HG03558 (cell line): ENCODE results near the gene ELMOD3.

Source experiments
- ATAC-seq: cut with Tn5 transposase; IDR thresholded peaks from one replicate; pipeline ENCODE4 v1.9.1; 2021; ENCODE audit warnings: moderate number of reproducible peaks; ENCODE audit not compliant: unreplicated experiment; ENCODE audit errors: extremely low read depth

Gene ELMOD3

DNA sequence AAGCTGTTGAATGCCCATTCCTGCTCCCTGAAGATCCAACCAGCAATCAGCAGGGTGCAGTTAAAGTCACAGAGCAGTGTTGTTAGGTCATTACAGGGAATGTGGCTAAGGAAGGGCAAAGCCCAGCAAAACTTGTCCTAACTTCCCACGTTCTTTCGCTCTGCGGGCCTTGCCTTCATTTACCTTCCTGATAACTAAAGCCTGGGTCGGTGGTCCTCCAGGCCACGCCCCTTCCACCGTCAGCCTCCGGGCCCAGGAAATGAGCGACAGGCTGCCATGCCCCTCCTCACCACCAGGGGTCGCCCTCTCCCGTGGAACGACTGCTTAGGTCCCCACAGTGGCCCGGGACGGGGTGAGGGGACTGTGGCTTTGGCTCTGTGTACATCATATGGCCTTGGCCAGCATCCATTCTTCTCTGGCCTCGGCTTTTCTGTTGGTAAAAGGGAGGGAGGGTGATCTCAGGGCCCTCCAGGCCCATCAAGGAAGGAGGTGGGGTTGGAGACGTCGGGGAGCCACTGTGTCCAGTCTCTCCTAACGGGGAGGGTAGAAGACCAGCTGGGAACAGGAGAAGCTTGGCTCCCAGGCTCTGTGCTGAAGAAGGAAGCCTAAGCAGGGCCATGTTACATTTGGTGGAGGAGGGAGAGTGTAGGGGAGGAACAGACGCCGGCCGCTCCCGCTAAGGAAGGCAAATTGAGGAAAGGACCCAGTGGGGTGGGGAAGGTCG, 66.1 kb downstream of the ELMOD3 start:
- ATAC-seq: peak; percentile 44

DNA sequence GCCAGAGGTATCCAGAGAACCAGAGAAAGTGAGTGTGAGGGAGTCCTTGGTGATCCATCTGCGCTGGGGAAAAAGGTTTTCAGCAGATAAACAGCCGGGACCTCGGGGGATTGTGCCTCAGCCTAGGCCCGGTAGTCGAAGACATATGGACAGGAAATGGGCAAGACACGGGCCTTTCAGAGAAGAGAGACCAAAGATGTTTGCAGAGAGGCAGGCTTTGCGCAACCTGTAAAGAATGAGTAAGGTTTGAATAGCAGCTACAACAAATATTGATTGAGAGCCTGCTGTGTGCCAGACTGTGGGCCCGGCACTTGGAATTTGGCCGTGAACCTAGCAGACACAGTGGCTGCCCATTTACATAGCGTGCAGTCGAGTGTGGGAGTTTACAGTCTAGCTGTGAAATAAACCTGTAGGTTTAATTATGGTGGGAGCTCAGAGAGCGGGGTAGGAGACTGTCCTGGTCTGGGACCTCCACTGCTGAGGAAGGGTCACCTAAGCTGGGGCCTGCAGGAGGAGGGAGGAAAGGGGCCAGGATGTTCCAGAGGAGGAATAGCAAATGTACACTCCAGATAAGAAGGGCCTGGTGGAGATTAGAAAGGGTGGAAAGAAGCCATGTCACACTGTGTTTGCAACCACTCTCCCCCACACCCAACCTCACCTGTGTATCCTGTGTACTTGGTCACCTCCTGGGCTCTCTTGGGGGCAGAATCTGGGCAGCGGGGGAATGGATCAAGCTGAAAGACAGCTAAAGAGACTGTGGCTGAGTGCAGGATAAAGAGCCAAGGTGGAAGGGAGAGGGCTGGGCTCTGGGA, 66.9 kb downstream of the ELMOD3 start:
- ATAC-seq: no peak

DNA sequence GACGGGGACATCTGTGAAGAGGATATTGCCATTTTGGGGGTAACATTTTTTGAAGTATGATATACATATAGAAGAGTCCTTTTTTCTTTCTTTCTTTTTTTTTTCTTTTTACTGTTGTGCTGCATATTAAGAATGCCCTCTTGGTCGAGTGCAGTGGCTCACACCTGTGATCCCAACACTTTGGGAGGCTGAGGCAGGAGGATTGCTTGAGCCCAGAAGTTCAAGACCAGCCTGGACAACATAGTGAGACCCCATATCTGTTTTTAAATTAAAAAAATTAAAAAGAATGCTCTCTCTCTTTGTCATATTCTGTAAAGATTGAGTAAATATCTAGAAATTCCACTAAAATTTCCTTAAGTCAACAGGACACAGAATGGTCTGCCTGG, 67.5 kb downstream of the ELMOD3 start:
- no peak for ATAC-seq

DNA sequence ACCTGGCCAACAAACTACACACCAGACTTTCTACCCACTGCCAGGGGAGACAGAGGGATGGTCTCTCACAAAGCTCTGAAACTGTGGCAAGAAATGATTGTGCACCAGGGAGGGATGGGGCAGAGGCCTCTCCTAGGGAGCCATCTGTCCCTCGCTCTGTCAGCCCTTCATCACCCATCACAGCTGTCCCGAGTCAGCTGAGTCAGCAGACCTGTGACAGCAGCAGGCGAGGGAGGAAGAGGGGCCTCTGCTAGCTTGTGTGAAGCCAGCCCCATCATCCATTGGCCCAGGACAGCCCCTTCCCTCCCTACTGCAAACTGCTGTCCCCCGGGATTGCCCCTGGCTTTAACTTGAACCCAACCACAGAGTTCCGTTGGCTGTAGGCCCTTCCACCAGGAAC, 69.0 kb downstream of the ELMOD3 start:
- ATAC-seq: no peak

DNA sequence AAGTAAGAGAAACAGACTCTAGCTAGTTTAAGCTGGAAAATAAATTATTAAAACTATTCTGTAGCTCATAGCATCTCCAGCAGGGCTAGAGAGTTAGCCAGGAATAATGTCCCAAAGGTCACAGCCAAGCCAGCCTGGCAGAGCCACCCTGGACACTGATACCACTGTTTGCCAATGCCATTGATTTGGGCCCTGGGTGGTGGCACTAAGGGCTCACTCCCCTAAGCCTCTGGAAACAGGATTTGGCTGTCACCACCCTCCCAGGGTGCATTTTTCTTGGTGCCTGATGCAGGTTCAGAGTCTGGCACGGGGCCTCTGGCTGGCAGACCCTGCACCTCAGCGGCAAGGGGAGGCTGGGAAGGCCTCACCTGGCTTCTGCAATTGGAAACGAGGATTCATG, 71.0 kb downstream of the ELMOD3 start:
- ATAC-seq: no peak

DNA sequence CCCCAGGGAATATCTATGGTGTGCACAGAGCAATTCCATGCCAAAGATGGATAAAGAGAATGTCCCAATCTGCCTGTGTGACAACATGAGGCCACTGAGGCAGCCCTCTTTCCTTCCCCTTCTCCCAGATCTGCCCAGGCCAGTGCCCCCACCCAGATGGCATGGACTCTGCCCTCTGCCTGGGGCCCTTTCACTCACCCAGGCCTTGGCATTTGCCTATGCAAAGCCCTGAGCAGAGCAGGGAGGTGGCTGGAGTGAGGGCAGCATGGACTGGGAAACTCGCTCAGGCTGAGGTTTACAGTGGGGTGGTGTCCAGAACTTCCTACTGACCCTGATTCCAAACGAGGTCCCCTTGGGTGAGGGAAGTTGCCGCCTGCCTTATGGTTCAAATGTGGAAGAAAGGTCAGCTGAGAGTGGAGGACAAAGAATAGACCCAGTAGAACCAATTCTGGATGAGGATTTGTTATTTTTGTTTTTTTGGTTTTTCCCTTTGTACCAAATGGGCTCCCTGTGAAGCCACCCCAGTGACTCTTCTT, 72.8 kb downstream of the ELMOD3 start:
- ATAC-seq: no peak

DNA sequence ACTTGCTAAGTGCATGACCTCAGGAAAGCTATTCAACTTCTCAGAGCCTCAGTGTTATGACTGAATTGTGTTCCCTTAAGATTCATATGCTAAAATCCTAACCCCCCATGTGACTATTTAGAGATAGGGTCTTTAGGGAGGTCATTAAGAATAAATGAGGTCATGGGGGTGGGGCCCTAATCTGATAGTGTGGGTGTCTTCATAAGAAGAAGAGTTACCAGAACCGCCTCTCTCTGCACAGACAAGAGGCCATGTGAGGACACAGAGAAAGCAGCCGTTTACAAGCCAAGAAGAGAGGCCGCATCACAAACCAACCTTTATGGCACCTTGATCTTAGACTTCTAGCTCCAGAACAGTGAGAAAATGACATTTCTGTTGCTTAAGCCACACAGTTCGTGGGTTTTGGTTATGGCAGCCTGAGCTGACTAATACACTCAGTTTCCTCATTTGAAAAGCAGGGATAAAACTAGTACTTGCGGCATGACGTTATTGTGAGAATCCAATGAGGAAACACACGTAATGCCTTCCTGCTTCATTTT, 73.8 kb downstream of the ELMOD3 start:
- ATAC-seq: no peak

DNA sequence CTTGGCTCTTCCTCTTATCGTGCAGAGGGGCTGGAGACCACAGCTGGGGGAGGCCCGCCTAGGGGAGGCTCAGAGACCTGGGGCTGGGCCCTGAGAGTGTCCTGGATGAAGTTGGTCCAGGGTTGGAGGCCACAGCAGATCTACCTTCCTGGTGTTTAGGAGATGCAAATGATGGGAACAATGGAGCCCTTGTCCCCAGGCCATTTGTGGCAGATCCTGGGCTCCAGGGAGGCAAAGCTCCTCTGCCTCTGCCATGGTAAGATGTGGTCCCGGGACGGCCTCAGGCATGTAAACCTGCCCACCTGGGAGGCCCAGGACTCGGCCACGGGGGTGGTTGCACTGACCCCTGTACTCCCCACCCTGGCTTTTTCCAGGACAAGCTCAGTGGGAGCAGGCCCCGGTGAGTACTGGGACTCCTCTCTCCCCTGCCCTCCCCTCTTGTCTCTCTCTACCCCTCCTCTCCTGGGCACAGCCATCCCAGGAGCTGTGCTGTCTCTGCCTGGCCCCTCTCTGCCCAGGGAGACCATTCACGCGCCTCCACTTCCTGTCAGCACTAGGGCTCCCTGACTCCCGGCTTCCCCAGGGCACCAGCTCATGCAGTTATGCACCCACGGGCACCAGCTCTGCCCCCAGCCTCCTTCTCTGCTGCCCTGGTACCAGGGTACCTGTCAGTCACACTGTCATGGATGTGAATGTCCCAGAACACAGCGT, 74.8 kb downstream of the ELMOD3 start:
- no peak for ATAC-seq

DNA sequence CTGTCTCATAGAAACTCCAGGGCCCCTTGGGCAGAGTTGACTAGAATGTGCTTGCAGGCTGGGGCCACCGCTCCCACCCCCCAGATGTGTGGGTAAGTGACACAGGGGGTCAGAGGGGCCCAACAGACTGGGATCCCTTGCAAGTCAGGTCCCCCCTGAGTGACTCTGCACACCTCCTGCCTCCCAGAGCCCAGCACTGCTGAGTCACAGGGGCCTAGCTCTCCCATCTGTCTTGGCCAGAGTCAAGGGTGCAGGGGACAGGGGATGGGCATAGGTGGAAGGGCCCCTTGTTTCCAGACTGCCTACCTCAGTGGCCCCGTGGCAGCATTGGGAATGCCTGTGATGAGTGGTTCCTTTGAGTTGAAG, 75.3 kb downstream of the ELMOD3 start:
- ATAC-seq: no peak

DNA sequence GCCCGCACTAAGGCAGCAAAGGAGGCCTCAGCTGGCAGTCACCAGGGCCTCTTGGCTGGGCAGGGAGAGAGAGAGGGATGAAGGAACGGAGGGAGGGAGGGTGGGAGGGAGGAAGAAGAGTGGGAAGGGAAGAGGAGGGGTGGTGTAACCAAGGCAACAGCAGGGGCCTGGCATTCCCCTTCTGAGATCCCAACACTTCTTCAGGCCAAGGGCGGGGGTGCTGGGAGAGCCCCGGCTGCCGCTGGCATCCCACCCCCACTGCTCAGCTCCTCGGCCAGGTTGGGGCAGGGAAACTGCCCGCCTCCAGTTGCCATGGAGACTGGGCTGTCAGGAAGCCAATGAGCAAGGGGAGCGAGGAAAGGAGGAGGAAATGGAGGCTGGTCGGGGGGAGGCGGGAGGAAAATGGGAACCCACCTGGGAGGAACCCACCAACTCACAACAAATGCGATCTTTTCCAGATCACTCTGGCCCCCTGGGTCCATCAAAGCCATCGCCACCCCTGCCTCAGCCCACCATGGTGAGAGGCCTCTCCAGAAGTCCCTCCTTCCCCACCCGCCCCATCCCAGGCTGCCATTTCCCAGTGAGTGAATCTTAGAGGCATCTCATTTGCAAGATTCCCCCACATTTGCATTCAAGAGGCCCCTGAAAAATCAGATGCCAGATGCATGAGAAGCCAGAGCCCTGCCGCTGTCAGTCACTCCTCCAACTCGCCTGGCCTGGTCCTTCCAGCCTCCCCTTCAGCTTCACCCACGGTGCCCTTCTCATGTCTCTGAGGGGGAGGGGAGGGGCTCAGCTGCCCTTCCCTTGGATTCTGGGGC, 76.4 kb downstream of the ELMOD3 start:
- ATAC-seq: no peak

DNA sequence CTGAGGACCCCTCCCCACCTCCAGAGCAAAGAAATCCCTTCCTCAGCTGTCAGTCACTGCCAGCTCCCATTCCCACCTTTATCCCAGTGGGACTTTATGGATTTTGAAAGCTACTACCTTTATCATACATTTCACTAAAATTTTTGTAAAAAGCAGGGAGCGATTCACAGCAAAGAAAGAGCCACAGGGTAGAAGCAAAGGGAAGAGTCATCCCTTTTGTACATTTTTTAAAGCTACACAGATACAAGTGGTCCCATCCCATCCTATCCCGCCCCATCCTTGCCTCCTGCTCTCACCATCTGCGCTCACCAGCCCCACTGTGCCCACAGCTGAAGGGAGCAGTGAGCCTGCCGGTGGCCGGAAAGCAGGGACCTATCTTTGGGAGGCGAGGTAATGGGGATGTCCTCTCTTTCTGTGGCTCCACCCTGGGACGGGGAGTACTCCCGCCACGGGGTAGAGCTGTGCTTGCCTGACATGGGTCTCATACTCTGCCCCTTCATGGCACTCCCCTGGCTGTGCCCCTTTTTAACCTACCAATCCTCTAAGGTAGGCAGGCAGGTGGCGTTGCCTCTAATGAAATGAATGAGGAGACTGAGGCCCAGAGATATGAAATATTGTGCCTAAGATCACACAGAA, 77.1 kb downstream of the ELMOD3 start:
- no peak for ATAC-seq

DNA sequence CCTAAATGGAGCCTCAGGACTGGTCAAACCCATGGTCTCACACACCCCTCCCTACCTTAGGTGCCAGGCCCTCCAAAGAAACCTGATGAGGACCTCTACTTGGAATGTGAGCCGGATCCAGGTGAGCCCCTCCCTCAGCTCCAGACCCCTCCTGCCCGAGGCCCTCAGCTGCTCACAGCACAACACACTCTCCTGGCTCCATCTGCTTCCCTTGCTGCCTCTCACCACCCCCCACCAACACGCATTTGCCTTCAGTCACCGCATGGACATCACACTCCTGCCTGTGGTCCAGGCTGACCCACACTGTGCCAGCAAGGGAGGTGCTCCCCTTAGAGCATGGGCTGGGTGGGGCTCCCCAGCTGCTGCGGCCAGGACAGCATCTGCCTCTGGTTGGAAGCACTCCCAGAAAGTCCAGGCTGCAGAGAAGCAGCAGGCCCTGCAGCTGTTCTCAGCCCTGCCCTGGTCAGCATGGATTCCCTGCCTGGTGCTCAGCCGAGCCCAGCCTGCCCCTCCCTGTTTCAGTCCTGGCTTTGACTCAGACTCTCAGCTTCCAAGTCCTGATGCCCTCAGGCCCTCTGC, 79.0 kb downstream of the ELMOD3 start:
- no peak for ATAC-seq

DNA sequence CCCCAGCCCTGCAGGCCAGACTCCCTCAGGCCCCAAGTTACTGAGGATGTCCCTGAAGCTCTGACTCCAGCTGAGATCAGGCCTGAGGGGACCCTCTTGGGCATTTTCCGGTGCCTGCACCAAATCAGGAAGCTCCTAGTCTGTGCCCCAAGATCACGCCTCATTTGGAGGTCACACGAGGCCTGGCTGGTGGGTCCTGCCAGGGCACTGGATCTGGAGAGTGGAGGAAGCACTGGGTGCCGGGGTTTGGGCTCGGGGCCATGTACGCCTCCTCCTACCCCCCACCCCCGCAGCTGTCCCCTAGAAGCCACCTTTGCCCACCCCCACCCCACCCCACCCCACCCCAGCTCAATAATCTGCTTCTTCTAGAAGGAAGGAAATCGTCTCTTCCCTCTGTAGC, 80.1 kb downstream of the ELMOD3 start:
- no peak for ATAC-seq

DNA sequence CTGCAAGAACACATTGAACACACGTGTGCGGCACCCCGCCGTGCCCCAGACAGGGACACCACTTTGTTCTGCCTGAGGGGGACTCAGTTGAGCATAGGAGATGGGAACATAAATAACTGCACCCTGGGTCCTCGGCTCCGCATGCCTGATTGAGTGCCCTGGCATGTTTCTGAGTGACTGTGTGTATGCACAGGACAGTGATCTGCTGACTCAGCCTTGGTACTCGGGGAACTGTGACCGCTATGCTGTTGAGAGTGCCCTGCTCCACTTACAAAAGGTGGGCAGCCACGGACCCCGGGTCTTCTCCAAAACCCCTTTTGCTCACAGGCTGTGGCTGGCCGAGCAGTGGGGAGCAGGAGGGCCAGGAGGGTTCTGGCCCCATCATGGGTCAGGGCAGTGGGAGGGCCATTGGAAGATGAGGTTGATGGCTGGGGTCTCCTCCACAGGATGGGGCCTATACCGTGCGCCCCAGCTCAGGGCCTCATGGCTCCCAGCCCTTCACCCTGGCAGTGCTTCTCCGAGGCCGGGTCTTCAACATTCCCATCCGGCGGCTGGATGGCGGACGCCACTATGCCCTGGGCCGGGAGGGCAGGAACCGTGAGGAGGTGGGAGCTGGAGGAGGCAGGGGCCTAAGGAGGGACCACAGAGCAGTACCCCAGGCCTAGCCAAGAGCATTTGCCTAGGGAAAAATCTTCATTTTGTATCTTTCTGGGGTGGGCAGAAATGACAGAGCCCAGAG, 80.8 kb downstream of the ELMOD3 start:
- ATAC-seq: no peak

DNA sequence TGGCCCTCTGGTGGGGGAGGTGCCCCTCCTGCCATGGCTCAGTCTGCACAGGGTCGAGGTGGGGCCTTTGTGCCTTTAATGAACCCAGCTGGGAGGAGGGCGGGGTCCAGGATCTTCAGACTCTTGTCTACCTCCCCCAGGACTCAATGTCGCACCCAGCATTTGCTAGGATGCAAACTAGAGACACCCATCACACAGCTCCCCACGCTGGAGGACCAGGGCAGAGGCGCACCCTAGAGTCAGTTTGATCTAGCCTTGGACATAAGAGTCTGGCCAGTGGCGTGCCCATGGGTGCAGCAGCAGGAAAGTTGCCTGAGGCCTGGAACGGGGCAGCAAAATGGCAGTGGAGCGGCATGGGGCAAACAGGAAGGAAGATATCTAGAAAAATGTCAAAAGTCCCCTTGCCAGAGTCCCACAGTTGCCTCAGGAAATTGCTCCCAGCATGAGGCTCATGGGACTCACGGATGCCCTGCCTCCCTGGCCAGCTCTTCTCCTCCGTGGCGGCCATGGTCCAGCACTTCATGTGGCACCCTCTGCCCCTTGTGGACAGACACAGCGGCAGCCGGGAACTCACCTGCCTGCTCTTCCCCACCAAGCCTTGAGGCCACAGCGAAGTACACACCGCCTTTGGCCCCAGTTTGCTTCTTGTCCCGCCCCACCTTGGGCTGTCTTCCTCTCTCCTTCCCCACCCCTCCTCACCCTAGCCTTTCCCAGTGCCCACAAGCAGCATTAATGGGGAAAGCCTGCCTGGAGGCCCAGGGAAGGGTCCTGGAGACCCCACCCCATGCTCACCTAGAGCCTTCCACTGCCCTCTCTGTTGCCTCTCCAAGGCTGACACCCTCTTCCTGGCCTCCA, 81.6 kb downstream of the ELMOD3 start:
- no peak for ATAC-seq

DNA sequence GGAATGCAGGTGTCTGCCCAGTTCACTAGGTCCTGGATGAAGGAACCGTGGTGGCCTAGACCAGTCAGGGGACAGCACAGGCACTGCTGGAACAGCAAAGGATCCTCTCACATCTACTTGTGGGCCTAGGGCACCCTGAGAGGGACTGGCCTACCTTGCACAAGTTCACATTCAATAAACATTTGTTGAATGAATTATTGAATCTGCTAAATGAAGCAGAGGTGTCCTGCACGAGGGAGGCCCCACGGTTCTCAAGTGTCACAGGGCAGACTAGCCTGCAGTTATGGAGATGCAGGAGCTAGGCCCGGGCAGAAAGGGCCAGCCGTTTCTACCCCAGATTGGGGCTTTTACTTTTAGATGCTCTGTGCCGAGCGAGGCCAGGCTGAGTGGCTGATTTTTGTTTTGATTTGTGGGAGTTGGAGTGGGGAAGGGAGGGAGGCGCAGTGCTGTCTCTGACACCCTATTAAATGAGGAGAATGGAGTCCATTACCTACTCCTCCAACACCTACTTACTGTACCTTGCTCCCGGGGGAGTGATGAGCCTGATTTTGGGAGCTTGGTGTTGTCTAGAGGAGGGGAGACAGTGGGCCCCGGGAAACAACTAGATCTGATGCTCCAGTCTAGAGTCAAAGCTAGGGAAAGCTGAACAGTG, 82.4 kb downstream of the ELMOD3 start:
- no peak for ATAC-seq
